GM12878 (cell line): ENCODE data around the gene PIK3R2. TPM values are rescaled to one million over a fixed set of nuclear protein-coding genes. Genes with fewer than 3 reads are reported as not detected.
A peak's percentile ranks its signal among the peaks of the same experiment; 100 is the strongest.

Experiments used
- ASH2L ChIP-seq: fragments of 300-600, 200-600 bp; sonication (generic); IDR thresholded peaks from 2 replicates; pipeline ENCODE4 v1.6.1; 2017; ENCODE audit warnings: low read depth, mild to moderate bottlenecking, borderline replicate concordance
- BACH1 ChIP-seq: fragments of 450-650 bp; IDR thresholded peaks from 2 replicates; pipeline ENCODE4 v1.6.1; 2017; ENCODE audit warnings: mild to moderate bottlenecking, borderline replicate concordance
- BMI1 ChIP-seq: fragments of 450-650 bp; IDR thresholded peaks from 2 replicates; pipeline ENCODE4 v1.6.1; 2016; ENCODE audit warnings: mild to moderate bottlenecking, moderate library complexity, borderline replicate concordance
- CREB1 ChIP-seq: IDR thresholded peaks from 2 replicates; pipeline ENCODE4 v1.6.1; 2012; ENCODE audit warnings: low read depth, mild to moderate bottlenecking, inconsistent platforms
- E4F1 ChIP-seq: fragments of 450-650 bp; IDR thresholded peaks from 2 replicates; pipeline ENCODE4 v1.6.1; 2018; ENCODE audit warnings: borderline replicate concordance, mild to moderate bottlenecking; ENCODE audit not compliant: partially characterized antibody
- EZH2 ChIP-seq: IDR thresholded peaks from 2 replicates; pipeline ENCODE4 v1.6.1; 2012; ENCODE audit warnings: low read depth, mild to moderate bottlenecking, control low read depth, inconsistent platforms, low read length, borderline replicate concordance; ENCODE audit not compliant: control insufficient read depth
- HCFC1 ChIP-seq: fragments of 150-350 bp; IDR thresholded peaks from 2 replicates; pipeline ENCODE4 v1.6.1; 2014; ENCODE audit warnings: low read length
- HDAC6 ChIP-seq: fragments of 200-600 bp; sonication (generic); IDR thresholded peaks from one replicate; pipeline ENCODE4 v1.8.0; 2017; ENCODE audit warnings: antibody characterized with exemption; ENCODE audit not compliant: unreplicated experiment
- HSF1 ChIP-seq: fragments of 150-350 bp; IDR thresholded peaks from 2 replicates; pipeline ENCODE4 v1.6.1; 2014; ENCODE audit warnings: mild to moderate bottlenecking, low read depth, low read length
- IRF4 ChIP-seq: IDR thresholded peaks from 2 replicates; pipeline ENCODE4 v1.6.1; 2011; ENCODE audit warnings: low read depth, low read length
- KAT2A ChIP-seq: conservative IDR thresholded peaks from 2 replicates; pipeline ENCODE4 v1.6.1; 2011; ENCODE audit warnings: low read depth, low read length; ENCODE audit not compliant: control insufficient read depth
- LARP7 ChIP-seq: fragments of 450-650 bp; IDR thresholded peaks from 2 replicates; pipeline ENCODE4 v1.6.1; 2017; ENCODE audit warnings: mild to moderate bottlenecking
- MTA3 ChIP-seq: IDR thresholded peaks from 2 replicates; pipeline ENCODE4 v1.6.1; 2012; ENCODE audit warnings: low read length, inconsistent platforms, borderline replicate concordance
- NFYB ChIP-seq: IDR thresholded peaks from 2 replicates; pipeline ENCODE4 v1.6.1; 2011; ENCODE audit warnings: low read depth, mild to moderate bottlenecking, low read length, improper control_type of control experiment, moderate library complexity; ENCODE audit not compliant: insufficient read depth
- NRF1 ChIP-seq: conservative IDR thresholded peaks from 2 replicates; pipeline ENCODE4 v1.6.1; 2011; ENCODE audit warnings: mild to moderate bottlenecking, low read depth, low read length, improper control_type of control experiment
- PAX5 ChIP-seq: IDR thresholded peaks from 2 replicates; pipeline ENCODE4 v1.6.1; 2011; ENCODE audit warnings: low read depth, low read length, borderline replicate concordance
- POLR2A ChIP-seq: IDR thresholded peaks from 2 replicates; pipeline ENCODE4 v1.6.1; 2011; ENCODE audit warnings: low read depth, mild to moderate bottlenecking, low read length
- RCOR1 ChIP-seq: conservative IDR thresholded peaks from 2 replicates; pipeline ENCODE4 v1.6.1; 2012; ENCODE audit warnings: low read depth, low read length, improper control_type of control experiment
- RFX5 ChIP-seq: IDR thresholded peaks from 2 replicates; pipeline ENCODE4 v1.6.1; 2011; ENCODE audit warnings: low read depth, low read length, improper control_type of control experiment
- SIX5 ChIP-seq: IDR thresholded peaks from 2 replicates; pipeline ENCODE4 v1.6.1; 2011; ENCODE audit warnings: mild to moderate bottlenecking, low read depth, low read length, moderate library complexity; ENCODE audit not compliant: severe bottlenecking
- SPI1 ChIP-seq: IDR thresholded peaks from 2 replicates; pipeline ENCODE4 v1.6.1; 2011; ENCODE audit warnings: low read depth, mild to moderate bottlenecking, low read length, moderate library complexity, borderline replicate concordance; ENCODE audit not compliant: insufficient read depth
- TCF12 ChIP-seq: IDR thresholded peaks from 2 replicates; pipeline ENCODE4 v1.6.1; 2011; ENCODE audit warnings: low read depth, mild to moderate bottlenecking, low read length
- TCF3 ChIP-seq: IDR thresholded peaks from 2 replicates; pipeline ENCODE4 v1.6.1; 2012; ENCODE audit warnings: low read depth, mild to moderate bottlenecking, low read length, borderline replicate concordance; ENCODE audit not compliant: insufficient read depth
- YY1 ChIP-seq: IDR thresholded peaks from 2 replicates; pipeline ENCODE4 v1.6.1; 2011; ENCODE audit warnings: low read depth, mild to moderate bottlenecking, low read length
- ZBTB4 ChIP-seq: fragments of 450-650 bp; formaldehyde crosslinking; IDR thresholded peaks from 2 replicates; pipeline ENCODE4 v1.4.0; 2022; ENCODE audit warnings: mild to moderate bottlenecking, moderate library complexity
- polyA plus RNA-seq, 11 experiments: library from polyadenylated mRNA; depleted of rRNA in 4 of 11; unstranded in 6 of 11; stranded (reverse) in 5 of 11; fragments of >200 nt; fragmentation: Nextera tagmentation in 4 of 11; fragmentation: Illumina TruSeq in 1 of 11; extraction: Ambion mirVana in 4 of 11; extraction: Trizol in 1 of 11; gene quantifications; 1 replicate in 1 of 11; 2 replicates in 10 of 11; pipeline versions ENCODE4 v1.2.1 to v1.2.3, GENCODE V29; 2011 to 2016; ENCODE audit warnings: inconsistent platforms in 2 of 11, missing spikeins in 2 of 11, low read depth in 1 of 11
- total RNA-seq, 4 experiments: library from RNA; depleted of rRNA in 3 of 4; stranded (reverse); fragments of >200 nt in 3 of 4; fragmentation: Illumina TruSeq in 1 of 4; extraction: Trizol in 1 of 4; gene quantifications; 2 replicates each; pipeline versions ENCODE4 v1.2.1 to v1.2.3, GENCODE V29; 2013 to 2021

The PIK3R2 gene
- total and polyA plus RNA-seq, 10 of the 15 experiments (the other 5 are each of a cell fraction or from before 2014, with no cell fraction given): 0.26 to 22.6 (median 2.5) TPM

- TF ChIP-seq ZBTB4: no peak
- TF ChIP-seq HSF1: no peak
- no peak for TF ChIP-seq E4F1
- no peak for TF ChIP-seq MTA3
- no peak for TF ChIP-seq HCFC1
- TF ChIP-seq LARP7: no peak; the same call in 1 of the 2 replicates
- TF ChIP-seq EZH2: no peak
- TF ChIP-seq SPI1: no peak
- peak; percentile 56; the same call in 1 of the 2 replicates for TF ChIP-seq PAX5
- no peak for TF ChIP-seq BMI1
- no peak for TF ChIP-seq HDAC6
- no peak for TF ChIP-seq NRF1
- TF ChIP-seq BACH1: no peak
- TF ChIP-seq TCF3: no peak
- no peak for TF ChIP-seq TCF12
- TF ChIP-seq KAT2A: no peak
- no peak; the same call in 1 of the 2 replicates for TF ChIP-seq POLR2A
- TF ChIP-seq CREB1: no peak
- 0 out of 2 replicates have a peak, but pooled peaks have one; percentile 37 for TF ChIP-seq IRF4
- no peak for TF ChIP-seq SIX5
- TF ChIP-seq NFYB: no peak
- no peak for TF ChIP-seq RFX5
- no peak for TF ChIP-seq RCOR1
- no peak for TF ChIP-seq YY1
- TF ChIP-seq ASH2L: no peak
Observed at GRCh38 chr19:18119013-18119716, 33.8 kb upstream of the PIK3R2 start (continued).
